Measurements from ENCODE around the gene CNOT2.

Gene CNOT2

DNA sequence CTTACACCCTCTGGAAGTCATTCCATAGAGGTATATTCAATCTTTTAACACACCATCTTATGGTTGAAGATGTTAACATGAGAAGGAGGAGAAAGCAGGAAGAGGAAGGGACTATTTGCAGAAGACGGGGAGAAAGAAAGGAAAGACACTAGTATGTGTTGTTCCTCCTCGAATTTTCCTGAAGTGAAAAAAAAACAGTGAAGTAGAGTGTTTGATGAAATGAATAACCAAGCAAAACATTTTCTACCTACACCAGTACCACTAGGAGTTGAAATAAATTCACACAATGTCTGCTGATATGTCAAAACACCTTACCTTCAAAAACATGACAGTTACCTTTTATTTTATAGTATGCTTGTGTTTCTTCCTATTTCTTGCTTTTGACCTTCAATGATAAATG, 1.4 kb upstream of the CNOT2 start:
- H3K4me3 ChIP-seq (ENCODE audit: low read depth, low read length) = peak overlapping the region; percentile 77
- TF ChIP-seq, protein P1, sequence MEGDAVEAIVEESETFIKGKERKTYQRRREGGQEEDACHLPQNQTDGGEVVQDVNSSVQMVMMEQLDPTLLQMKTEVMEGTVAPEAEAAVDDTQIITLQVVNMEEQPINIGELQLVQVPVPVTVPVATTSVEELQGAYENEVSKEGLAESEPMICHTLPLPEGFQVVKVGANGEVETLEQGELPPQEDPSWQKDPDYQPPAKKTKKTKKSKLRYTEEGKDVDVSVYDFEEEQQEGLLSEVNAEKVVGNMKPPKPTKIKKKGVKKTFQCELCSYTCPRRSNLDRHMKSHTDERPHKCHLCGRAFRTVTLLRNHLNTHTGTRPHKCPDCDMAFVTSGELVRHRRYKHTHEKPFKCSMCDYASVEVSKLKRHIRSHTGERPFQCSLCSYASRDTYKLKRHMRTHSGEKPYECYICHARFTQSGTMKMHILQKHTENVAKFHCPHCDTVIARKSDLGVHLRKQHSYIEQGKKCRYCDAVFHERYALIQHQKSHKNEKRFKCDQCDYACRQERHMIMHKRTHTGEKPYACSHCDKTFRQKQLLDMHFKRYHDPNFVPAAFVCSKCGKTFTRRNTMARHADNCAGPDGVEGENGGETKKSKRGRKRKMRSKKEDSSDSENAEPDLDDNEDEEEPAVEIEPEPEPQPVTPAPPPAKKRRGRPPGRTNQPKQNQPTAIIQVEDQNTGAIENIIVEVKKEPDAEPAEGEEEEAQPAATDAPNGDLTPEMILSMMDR (IDR thresholded peaks at IDR 0.05; ENCODE audit: low read depth, low read length, missing control alignments) = no peak
- no peak for DNase-seq (ENCODE audit: low read depth)
- in situ Hi-C loops (cut with HindIII; ENCODE audit: low sequenced_read_pairs) = no loop called here

DNA sequence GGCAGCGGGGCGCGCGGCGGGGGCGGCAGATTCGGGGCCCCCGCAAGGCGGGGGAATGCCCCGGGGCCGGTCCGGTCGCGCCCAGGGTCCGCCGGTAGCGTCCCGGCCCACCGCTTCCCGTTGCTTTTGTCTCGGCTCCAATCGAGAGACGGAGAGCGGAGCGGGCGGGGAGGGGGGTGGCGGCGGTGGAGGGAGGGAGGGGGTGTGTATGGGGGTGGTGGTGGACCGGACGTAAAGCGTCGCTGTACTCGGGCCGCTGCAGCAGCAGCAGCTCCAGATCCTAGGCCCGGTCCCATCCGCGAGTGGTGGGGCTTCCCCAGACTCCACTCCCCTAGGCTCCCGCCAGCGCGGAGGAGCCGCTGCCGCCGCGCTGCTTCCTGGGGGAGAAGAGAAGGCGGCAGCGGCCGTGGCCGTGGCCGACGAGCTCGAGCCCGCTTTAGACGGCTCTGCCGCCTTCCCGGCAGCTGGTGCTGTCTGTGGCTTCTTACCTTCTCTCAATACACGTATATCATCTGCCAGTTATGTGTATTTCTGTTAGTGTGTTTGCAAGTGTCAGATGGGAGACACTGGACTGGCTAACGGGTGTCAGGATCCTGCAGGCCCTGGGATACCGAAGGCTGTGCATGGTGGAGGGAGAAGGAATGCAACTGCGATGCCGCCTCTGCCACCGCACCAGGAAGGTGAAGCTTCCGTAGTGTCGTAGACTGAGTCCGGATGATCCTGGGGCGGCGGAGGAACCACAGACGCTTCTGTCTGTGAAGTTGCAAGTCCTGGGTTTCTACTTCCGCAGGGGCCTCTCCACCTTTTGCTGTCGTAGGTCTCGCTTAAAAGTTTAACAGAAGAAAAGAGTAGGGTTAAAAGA, 508 bp downstream of the CNOT2 start:
- in situ Hi-C loops (cut with HindIII; ENCODE audit: low sequenced_read_pairs) = no loop called here
- H3K4me3 ChIP-seq (ENCODE audit: low read depth, low read length) = peak overlapping the region; percentile 77
- DNase-seq (ENCODE audit: low read depth) = no peak
- TF ChIP-seq, protein P1 (IDR thresholded peaks at IDR 0.05; ENCODE audit: low read depth, low read length, missing control alignments) = no peak

DNA sequence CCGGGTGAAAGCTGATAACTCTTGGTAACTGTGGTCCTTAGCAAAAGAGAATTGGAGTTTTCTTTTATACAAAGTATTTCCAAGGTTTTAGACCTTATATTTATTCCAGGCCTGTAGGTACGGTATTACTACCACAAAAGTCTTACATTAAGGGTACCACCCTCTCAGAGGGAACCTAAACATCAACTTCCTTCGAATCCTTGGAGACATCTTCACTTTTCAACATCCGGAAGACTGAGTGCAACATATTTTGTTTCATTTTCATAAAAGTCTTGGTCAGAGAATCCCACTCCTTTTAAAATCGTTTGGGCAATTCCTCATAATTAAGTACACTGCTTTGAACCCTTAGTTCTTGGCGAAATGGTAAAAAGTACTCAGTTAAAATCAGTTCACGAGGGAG, 1.2 kb downstream of the CNOT2 start:
- H3K4me3 ChIP-seq (ENCODE audit: low read depth, low read length) = peak overlapping the region; percentile 77
- no peak for DNase-seq (ENCODE audit: low read depth)
- TF ChIP-seq, protein P1 (IDR thresholded peaks at IDR 0.05; ENCODE audit: low read depth, low read length, missing control alignments) = no peak
- in situ Hi-C loops (cut with HindIII; ENCODE audit: low sequenced_read_pairs) = no loop called here

DNA sequence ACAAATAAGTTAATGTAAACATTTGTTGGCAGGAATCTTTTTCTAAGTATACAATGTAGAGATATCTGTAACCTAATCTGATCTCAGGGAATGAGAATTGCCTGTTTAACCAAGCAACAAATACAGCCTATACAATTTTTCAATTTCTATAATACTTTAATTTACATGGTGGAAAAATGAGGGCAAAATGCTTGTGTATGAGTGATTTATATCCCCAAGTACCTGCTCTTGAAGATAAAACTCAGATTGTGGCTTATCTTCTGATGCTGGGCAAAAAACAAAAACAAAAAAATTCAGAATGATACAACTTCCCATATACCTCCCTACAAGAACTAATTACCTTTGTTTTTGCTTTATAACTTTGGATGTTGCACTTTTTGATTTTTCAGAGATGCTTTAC, 2.2 kb downstream of the CNOT2 start:
- in situ Hi-C loops (cut with HindIII; ENCODE audit: low sequenced_read_pairs) = no loop called here
- TF ChIP-seq, protein P1 (IDR thresholded peaks at IDR 0.05; ENCODE audit: low read depth, low read length, missing control alignments) = no peak
- no peak overlapping the region for H3K4me3 ChIP-seq (ENCODE audit: low read depth, low read length)
- no peak for DNase-seq (ENCODE audit: low read depth)

DNA sequence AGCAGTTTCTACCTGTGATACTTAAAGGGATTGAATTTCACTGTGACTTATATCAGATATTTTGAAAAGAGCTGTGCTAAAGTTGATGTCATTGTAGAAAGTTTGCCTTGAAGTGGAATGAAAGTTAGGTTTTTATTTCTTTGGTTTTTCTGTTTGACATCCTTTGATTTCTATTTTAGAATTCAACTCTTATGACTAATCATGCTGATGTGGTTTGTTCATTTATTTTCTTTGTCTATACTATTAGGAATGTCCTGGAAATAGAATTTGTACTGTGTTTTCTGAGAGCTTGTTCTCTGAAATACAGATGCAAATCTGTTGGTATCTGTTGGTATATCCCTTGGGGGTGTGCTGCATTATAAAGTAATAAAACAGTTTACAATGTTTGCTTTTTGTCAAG, 3.3 kb downstream of the CNOT2 start:
- TF ChIP-seq, protein P1 (IDR thresholded peaks at IDR 0.05; ENCODE audit: low read depth, low read length, missing control alignments) = no peak
- in situ Hi-C loops (cut with HindIII; ENCODE audit: low sequenced_read_pairs) = no loop called here

DNA sequence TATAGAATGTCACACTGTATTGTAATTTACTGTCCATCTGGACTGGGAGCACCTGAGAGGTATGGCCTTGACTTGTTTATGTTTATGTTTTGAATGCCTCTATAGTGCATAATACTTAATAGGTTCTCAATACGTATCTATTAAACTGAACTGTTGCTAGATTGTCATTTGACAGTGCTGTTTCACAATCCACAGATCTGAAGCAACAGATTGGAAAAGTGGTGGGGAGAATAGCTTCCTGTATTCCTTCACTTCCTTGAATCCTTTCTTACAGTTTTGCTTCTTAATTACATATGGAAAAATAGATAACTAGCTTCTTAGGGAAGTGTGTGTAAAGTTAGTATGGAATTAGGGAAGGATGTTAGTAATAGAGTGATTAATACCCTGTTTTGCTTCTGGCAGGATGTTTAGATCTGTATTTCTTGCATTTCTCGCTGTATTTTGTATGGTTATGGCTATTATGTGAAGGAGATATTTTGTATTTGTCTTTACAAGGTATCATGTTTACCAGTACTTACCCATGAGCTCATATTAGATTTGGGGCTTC, 4.5 kb downstream of the CNOT2 start:
- no peak overlapping the region for H3K4me3 ChIP-seq (ENCODE audit: low read depth, low read length)
- in situ Hi-C loops (cut with HindIII; ENCODE audit: low sequenced_read_pairs) = no loop called here
- DNase-seq (ENCODE audit: low read depth) = no peak
- TF ChIP-seq, protein P1 (IDR thresholded peaks at IDR 0.05; ENCODE audit: low read depth, low read length, missing control alignments) = no peak

More for the DNA sequence above, 3.3 kb downstream of the CNOT2 start:
- no peak for DNase-seq (ENCODE audit: low read depth)
- no peak overlapping the region for H3K4me3 ChIP-seq (ENCODE audit: low read depth, low read length)

All from astrocyte of the cerebellum (primary cell).